SIG-M5 (cell line): Measurements from ENCODE around the gene GPR61.

Source experiments
- DNase-seq: peaks from one replicate; lab custom pipeline; 2025; lab: John Stamatoyannopoulos, UW

The GPR61 gene

DNA sequence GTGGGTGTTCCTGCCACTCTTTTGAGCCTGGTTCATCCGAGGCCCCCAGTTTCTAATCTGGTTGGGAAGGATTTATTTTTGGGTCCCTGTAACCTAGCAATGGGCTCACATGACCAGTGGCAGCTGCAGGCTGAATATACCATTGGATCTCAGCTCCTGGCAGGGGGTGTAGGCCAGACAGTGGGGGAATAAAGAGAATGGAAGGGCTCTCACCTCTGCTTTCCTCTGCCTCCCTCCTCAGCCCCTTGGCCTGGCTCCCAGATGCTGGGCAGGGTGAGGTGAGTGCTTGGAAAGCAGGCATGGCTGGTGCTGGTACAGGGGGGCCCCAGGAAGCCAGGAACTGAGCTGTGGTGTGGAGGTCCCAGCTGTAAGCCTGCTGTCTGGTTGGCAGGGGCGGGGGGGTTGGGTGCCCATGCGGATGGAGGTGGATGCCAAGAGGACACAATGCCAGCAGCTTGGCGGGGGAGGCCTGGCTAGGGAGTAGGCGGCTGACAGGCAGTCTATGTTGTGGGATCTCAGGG, 3.6 kb upstream of the GPR61 start:
- DNase-seq, result no peak

DNA sequence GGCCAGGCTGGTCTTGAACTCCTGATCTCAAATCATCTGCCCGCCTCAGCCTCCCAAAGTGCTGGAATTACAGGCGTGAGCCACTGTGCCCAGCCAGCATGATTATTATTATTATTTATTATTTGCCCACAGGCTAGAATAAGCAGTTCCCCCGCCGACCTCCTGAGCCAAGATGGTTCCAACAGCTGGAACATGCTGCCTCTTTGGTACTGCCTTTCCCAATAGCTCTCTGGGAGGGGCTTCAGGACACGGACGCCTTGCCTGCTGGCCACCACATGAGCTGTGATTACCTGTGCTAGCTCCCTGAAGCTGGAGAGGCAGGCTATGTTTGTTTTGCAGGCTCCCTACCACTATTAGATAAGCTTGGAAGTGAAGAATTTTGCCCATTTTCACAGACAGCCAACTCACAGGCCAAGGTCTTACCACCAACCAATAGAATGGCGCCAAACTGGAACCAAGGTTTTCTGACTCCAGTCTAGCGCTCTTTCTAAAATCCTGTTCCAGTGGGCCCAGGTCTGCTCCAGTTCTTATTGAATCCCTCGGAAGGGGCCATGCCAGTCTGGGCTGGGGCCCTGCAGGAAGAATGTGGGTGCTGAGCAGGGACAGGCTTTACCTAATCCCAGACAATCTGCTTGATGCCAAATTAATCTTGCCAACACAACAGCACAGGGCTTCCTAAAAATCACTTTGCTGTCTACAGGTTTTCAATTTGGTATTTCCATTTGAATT, 2.1 kb upstream of the GPR61 start:
- DNase-seq, result no peak

GRCh38 chr1:109538827-109539555, 681 bp upstream of the GPR61 start:
- no peak for DNase-seq

GRCh38 chr1:109541102-109541501, 1.4 kb downstream of the GPR61 start:
- DNase-seq, result no peak

GRCh38 chr1:109542657-109543056, 3.0 kb downstream of the GPR61 start:
- DNase-seq, result no peak

GRCh38 chr1:109543283-109543987, 3.8 kb downstream of the GPR61 start:
- no peak for DNase-seq

- DNase-seq, result no peak
Observed at GRCh38 chr1:109543988-109544735, 4.5 kb downstream of the GPR61 start.

GRCh38 chr1:109546311-109547109, 6.8 kb downstream of the GPR61 start:
- DNase-seq, result no peak

GRCh38 chr1:109547463-109548320, 8.0 kb downstream of the GPR61 start:
- no peak for DNase-seq

DNA sequence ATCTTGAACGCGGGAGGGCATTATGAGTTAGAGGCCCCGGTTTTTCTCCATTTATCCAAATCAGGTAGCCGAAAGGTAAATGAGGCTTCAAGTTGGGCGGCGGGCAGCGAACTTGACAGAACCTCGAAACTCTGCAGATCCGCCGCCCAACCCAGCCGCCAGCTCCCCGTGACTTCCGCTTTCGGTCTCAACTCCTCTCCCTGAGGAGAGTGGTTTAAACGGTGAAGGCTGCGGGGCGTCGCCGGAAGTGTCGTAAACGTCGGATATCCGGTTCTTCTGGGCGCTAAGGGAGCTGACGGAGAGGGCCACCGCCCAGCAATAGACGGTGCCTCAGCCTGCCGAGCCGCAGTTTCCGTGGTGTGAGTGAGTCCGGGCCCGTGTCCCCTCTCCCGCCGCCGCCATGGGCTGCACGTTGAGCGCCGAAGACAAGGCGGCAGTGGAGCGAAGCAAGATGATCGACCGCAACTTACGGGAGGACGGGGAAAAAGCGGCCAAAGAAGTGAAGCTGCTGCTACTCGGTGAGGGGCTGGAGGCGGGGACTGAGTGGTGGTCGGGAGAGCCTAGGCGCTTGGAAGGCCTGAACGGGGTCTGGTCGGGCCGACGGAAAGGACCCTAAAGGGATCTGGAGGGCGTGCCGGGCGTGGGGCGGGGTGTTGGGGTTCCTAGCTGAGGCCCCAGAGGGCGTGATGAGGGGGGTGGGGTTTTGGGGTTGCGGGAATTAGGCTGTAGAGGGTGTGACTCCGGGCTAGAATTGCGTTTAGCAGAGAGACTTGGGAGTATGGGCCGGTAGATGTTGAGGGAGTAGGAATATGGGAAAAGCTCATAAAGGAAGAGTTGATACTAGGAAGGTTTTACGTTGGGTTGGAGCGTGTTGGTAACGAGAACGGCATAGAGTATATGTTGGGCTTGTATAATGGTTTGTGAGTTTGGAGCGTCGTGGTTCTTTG, 8.9 kb downstream of the GPR61 start, which contains the start of gene GNAI3:
Gene GNAI3, plus strand, starts transcription at position 295 of the 947 bp plus-strand sequence. Its CDS starts 106 bp downstream, at position 401.
- DNase-seq, result peak; percentile 69

DNA sequence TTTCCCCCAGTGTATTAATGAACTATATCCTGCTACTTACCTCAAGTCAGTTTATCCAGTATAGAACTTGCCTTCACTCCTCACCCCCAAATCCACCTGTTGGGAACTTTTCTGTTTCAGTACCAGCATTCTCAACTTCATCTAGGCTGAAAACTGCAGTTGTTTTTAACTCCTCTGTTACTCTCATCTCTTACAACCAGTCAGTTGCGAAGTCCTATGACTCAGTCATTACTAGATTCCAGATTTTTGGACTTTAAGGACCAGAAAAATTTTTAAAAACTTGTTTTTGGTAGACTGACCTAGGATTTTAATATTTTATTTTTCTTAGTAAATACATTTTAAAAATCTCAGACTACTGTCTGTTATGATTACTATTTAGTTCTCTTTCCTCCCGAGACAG, 16.9 kb downstream of the GPR61 start:
- DNase-seq, result no peak

DNA sequence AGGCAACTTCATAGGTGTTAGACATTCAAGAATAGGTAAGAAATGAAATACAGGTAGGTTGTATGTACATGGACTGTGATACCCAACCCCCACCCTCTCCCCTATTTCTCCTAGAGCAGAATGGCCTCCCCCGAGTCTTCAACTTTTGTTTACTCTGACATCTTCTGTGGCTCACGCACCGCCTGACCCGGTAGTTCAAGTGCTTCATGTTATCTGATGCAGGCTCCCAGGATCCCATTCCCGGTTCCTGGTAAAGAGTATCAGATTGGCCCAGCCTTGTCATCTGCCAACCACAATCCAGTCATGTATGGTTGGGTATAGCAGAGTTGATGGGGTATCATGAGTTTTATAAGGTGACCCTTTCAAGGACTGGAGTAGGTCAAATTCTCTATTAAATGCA, 17.8 kb downstream of the GPR61 start:
- DNase-seq, result no peak

DNA sequence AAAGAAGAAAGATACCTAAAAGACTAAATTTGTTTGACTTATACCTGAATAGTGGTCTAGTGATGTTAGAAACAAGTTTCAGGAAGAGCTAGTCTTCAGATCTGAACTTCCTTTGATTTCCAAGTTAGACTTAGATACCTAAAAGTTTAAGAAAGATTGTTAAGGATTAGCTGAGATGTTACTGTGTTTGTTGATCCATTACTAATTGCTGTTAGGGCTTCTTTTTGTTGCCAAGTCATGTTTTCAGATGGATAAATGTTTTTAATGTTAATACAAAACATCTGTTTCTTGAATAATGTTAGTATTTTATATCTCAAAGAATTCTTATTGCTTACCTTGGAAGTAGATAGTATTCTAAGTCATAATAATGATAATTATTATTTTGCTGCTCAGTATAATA, 20.3 kb downstream of the GPR61 start:
- no peak for DNase-seq

DNA sequence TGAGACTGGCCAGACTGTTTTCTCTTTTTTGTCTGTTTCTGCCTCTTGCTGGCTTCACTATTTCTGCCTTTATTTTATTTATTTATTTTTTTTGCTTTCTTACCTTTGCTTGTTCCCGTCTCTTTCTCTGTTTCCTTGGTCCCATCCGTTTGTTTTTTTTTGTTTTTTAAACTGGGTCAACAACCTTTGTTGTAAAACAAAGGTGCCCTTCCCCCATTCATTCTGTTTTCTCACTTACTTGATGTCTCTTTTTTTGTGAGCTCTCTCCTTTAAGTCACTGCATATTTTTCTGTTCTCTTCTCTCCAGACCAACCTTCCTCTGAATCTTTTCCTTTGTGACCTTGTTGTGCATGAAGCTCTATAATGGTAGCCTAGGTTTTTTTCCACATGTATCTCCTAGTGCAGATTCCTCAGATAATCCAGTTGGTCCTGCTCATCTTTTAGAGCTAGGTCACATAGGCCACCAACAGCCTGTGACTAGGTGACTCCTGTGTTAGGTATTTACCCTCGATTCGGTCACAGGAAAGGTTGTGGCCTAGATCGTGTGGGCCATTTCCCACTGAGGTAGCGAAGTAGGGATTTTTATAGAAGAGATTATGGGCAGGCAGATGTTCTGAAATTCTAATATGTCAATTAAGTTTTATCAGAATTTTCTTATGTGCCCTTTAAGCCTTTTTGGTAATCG, 24.7 kb downstream of the GPR61 start:
- no peak for DNase-seq

DNA sequence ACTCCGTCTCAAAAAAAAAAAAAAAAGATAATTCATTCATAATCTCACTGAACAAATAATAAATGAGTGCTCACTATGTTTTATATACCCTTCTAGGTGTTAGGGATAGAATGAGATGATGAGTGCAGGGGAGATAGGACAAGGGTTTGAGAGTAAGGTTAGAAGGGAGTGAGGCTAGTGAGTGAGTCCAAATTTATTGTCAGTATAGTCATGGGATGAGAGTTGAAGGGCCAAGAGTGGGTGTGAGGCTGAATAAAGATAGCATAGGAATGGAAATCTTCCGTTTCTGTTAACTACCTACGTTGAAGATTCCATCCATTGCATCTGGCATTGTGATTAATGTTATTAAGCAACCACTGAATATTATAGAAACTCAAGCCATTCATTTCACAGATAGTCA, 25.6 kb downstream of the GPR61 start:
- no peak for DNase-seq

- no peak for DNase-seq
Observed at GRCh38 chr1:109566982-109567381, 27.3 kb downstream of the GPR61 start.

DNA sequence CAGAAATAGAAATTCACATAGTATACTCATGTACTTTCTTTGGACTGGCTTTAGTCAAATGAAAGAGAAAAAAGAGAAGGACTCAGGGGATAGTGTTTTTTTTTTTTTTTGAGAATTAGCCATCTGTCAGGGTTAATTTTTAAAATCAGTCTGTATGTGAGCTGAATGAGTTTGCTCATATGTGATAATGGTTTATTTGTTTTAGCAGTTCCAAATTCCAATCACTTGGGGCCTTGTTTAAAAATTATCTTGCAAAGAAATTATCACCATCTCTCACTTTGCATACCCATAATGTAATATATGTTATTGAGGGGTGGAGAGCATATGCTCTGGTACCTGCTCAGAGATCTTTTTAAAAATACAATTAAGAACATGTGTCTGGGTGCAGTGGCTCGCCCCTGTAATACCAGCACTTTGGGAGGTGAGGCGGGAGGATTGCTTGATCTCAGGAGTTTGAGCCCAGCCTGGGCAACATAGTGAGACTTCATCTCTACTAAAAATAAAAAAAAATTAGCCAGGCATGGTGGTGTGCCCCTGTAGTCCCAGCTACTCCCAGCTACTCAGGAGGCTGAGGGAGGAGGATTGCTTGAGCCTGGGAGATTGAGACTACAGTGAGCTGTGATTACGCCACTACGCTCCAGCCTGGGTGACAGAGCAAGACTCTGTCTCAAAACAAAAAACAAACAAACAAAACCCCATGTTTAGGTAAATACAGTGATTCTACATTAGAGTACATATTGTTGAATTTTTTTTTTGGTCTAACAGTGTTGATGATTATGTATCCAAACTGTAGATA, 28.4 kb downstream of the GPR61 start:
- no peak for DNase-seq

DNA sequence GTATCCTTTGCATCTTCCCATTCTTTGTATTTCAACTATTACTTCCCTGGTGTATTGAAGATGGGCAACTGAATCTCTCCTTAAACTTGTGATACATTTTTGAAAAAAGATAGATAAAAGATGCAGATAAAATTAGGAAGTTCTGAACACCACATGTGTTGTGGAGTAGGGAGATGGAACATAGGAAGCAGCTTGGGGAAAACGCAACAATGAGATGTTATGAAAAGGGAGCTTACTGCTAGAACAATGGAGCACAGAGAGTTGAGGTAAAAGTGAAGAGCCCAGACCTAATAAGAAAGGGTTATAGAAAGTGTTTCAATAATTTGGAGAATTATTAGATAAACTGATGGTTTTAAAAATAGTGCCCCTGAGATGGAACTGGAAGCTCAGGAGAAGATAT, 29.7 kb downstream of the GPR61 start:
- no peak for DNase-seq
